Left lung (tissue), 10 donors: Measurements from ENCODE around the gene HNRNPH1. TPM values are rescaled to one million over a fixed set of nuclear protein-coding genes. Genes with fewer than 3 reads are reported as not detected.

Experiments used
- ATAC-seq: fragments of 200-7000 bp; cut with Tn5 transposase; one replicate; pipeline ENCODE4 v1.9.1; 2020; ENCODE audit warnings: moderate library complexity
- DNase-seq, 4 donors: peaks; one replicate each; pipeline ENCODE4 v3.0.0-alpha.2; 2013 to 2020
- H3K27ac ChIP-seq, 2 donors: fragments of 200-600 bp; sonication (generic) in 1 of 2; one replicate each; pipeline versions ENCODE4 v1.5.0 to v1.8.0; 2020 to 2021
- H3K27me3 ChIP-seq, 2 donors: fragments of 200-600 bp; sonication (generic) in 1 of 2; one replicate each; pipeline versions ENCODE4 v1.5.0 to v1.8.0; 2020 to 2021
- H3K36me3 ChIP-seq, 2 donors: fragments of 200-600 bp; sonication (generic) in 1 of 2; one replicate each; pipeline versions ENCODE4 v1.5.0 to v1.8.0; 2020 to 2021
- H3K4me1 ChIP-seq, 2 donors: fragments of 200-600 bp; one replicate each; pipeline ENCODE4 v1.8.0; 2021
- H3K4me3 ChIP-seq, 2 donors: fragments of 200-600 bp; sonication (generic) in 1 of 2; one replicate each; pipeline versions ENCODE4 v1.5.0 to v1.8.0; 2020 to 2021; ENCODE audit warnings: mild to moderate bottlenecking in 1 of 2
- H3K9me3 ChIP-seq, 2 donors: fragments of 200-600 bp; sonication (generic) in 1 of 2; one replicate each; pipeline versions ENCODE4 v1.5.0 to v1.8.0; 2020 to 2021
- CTCF ChIP-seq, 2 donors: fragments of 200-600 bp; sonication (generic) in 1 of 2; IDR thresholded peaks; one replicate each; pipeline versions ENCODE4 v1.5.0 to v1.8.0; 2021; ENCODE audit warnings: antibody characterized with exemption in 2 of 2
- intact Hi-C, 2 donors: fragments of 100-400 bp; cut with DNase I; formaldehyde crosslinking; loops; one replicate each; pipeline versions ENCODE4 v1.11.2 to v1.14.2; 2022
- polyA plus RNA-seq, 6 donors: library from polyadenylated mRNA; unstranded; fragments of 120-200 nt; gene quantifications; one replicate each; pipeline ENCODE4 v1.2.1, GENCODE V29; 2013; ENCODE audit not compliant: insufficient read length in 6 of 6
- total RNA-seq, 2 donors: library from RNA; stranded (reverse); fragmentation: NEBNext Ultra II Directional; extraction: Animal tissue kit (Norgen Biotek cat#: 25700); gene quantifications; one replicate each; pipeline ENCODE4 v1.2.1, GENCODE V29; 2021
- donor health status: DM: no; HTN: yes; CAD: no.
- donor health status: DM: no; HTN: no; CAD: no.

Gene HNRNPH1
- total and polyA plus RNA-seq, 8 donors = 404 to 2,002 (median 1,624) TPM

- intact Hi-C loops = no loop called here
- peaks cover 3 to 50% of the 10 kb centered on the region in 2 donors for H3K4me1 ChIP-seq
- DNase-seq (no peak), ATAC-seq (peak; percentile 26)
- no peak overlapping the region for H3K4me3 ChIP-seq
- H3K36me3 ChIP-seq = peaks cover 0 to 100% of the 10 kb centered on the region in 2 donors
- TF ChIP-seq CTCF (IDR thresholded peaks at IDR 0.05) = no peak
- H3K9me3 ChIP-seq = no peaks in the 10 kb centered on the region
- H3K27ac ChIP-seq = no peak overlapping the region
- H3K27me3 ChIP-seq = no peaks in the 10 kb centered on the region
Observed at GRCh38 chr5:179612577-179613459, 10.7 kb downstream of the HNRNPH1 start.

- Histone ChIP-seq H3K9me3 (no peaks in the 10 kb centered on the region), H3K36me3 (peaks cover 0 to 100% of the 10 kb centered on the region in 2 donors), H3K4me3 (no peak overlapping the region), H3K27ac (no peak overlapping the region), H3K4me1 (peaks cover 3 to 33% of the 10 kb centered on the region in 2 donors), H3K27me3 (no peaks in the 10 kb centered on the region)
- intact Hi-C loops = no loop called here
- TF ChIP-seq CTCF (IDR thresholded peaks at IDR 0.05) = no peak
- ATAC-seq = no peak
- no peak for DNase-seq
Observed at GRCh38 chr5:179610903-179611265, 12.6 kb downstream of the HNRNPH1 start.

- peaks cover 0 to 100% of the 10 kb centered on the region in 2 donors for H3K36me3 ChIP-seq
- H3K27ac ChIP-seq = no peak overlapping the region
- DNase-seq = no peak
Observed at GRCh38 chr5:179610109-179610902, 13.2 kb downstream of the HNRNPH1 start.

GRCh38 chr5:179609834-179610108 lies 13.7 kb downstream of the HNRNPH1 start:
- DNase-seq = no peak
- H3K9me3 ChIP-seq = no peaks in the 10 kb centered on the region
- no peak overlapping the region for H3K4me3 ChIP-seq
- intact Hi-C loops = no loop called here
- H3K27me3 ChIP-seq = no peaks in the 10 kb centered on the region
- peaks cover 3 to 22% of the 10 kb centered on the region in 2 donors for H3K4me1 ChIP-seq
- no peak overlapping the region for H3K27ac ChIP-seq
- peaks cover 0 to 100% of the 10 kb centered on the region in 2 donors for H3K36me3 ChIP-seq
- TF ChIP-seq CTCF (IDR thresholded peaks at IDR 0.05) = no peak
- no peak for ATAC-seq

More at GRCh38 chr5:179610109-179610902, 13.2 kb downstream of the HNRNPH1 start:
- peaks cover 3 to 27% of the 10 kb centered on the region in 2 donors for H3K4me1 ChIP-seq
- no peaks in the 10 kb centered on the region for H3K9me3 ChIP-seq
- ATAC-seq = no peak
- H3K27me3 ChIP-seq = no peaks in the 10 kb centered on the region
- H3K4me3 ChIP-seq = no peak overlapping the region
- intact Hi-C loops = no loop called here
- TF ChIP-seq CTCF (IDR thresholded peaks at IDR 0.05) = no peak

- intact Hi-C loops = no loop called here
- H3K4me3 ChIP-seq = no peak overlapping the region
- DNase-seq = no peak
- no peaks in the 10 kb centered on the region for H3K27me3 ChIP-seq
- H3K9me3 ChIP-seq = no peaks in the 10 kb centered on the region
- peaks cover 0 to 14% of the 10 kb centered on the region in 2 donors for H3K4me1 ChIP-seq
- ATAC-seq = no peak
- H3K27ac ChIP-seq = peak overlapping the region in 1 of 2 donors; percentile 37
- TF ChIP-seq CTCF (IDR thresholded peaks at IDR 0.05) = no peak
- H3K36me3 ChIP-seq = peaks cover 0 to 100% of the 10 kb centered on the region in 2 donors
Observed at GRCh38 chr5:179608131-179608581, 15.3 kb downstream of the HNRNPH1 start.
